Neural cell (in vitro differentiated cells): ENCODE measurements around the gene ICAM2.

Experiments
- EP300 ChIP-seq: fragments of 450-650 bp; conservative IDR thresholded peaks from 2 replicates; pipeline ENCODE4 v1.6.1; 2014; ENCODE audit warnings: antibody characterized with exemption, mild to moderate bottlenecking, moderate library complexity; ENCODE audit not compliant: poor library complexity, severe bottlenecking
- MXI1 ChIP-seq: fragments of 450-650 bp; conservative IDR thresholded peaks from 2 replicates; pipeline ENCODE4 v1.6.1; 2014; ENCODE audit warnings: antibody characterized with exemption, mild to moderate bottlenecking; ENCODE audit not compliant: poor library complexity, severe bottlenecking
- RAD21 ChIP-seq: fragments of 450-650 bp; conservative IDR thresholded peaks from 2 replicates; pipeline ENCODE4 v1.6.1; 2014; ENCODE audit warnings: antibody characterized with exemption, mild to moderate bottlenecking, moderate library complexity
- TF ChIP-seq, protein P1 (sequence below): fragments of 450-650 bp; IDR thresholded peaks from 2 replicates; pipeline ENCODE4 v1.5.1; 2014; ENCODE audit warnings: antibody characterized with exemption, mild to moderate bottlenecking, moderate library complexity; ENCODE audit not compliant: poor library complexity, severe bottlenecking

DNA sequence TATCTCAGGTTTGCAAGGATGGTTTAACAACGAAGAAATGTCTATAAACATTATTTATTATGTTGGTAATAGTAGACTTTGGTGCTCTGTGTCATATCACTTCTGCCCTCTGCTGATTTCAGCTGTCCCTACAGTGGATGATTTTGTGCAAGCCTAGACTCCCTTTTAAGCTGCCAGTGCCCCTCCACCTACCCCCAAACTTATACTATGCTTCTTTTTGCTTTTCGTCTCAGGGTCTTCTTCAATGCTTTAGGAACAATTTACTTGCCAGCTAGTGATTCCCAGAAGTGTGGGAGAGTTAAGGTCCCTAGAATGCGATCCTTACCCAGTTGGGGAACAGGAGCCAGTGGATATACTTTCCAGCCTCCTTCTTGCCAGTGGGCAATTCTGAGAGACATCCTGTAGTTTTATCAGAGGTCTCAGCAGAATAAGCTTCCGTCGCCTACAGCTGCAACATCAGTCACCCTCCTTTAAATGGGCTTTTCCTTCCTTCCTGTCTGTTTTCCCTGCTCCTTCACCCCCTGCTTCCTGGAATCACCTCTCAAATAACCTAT lies 4.1 kb downstream of the ICAM2 start:
- no peak for TF ChIP-seq EP300
- TF ChIP-seq, protein P1, sequence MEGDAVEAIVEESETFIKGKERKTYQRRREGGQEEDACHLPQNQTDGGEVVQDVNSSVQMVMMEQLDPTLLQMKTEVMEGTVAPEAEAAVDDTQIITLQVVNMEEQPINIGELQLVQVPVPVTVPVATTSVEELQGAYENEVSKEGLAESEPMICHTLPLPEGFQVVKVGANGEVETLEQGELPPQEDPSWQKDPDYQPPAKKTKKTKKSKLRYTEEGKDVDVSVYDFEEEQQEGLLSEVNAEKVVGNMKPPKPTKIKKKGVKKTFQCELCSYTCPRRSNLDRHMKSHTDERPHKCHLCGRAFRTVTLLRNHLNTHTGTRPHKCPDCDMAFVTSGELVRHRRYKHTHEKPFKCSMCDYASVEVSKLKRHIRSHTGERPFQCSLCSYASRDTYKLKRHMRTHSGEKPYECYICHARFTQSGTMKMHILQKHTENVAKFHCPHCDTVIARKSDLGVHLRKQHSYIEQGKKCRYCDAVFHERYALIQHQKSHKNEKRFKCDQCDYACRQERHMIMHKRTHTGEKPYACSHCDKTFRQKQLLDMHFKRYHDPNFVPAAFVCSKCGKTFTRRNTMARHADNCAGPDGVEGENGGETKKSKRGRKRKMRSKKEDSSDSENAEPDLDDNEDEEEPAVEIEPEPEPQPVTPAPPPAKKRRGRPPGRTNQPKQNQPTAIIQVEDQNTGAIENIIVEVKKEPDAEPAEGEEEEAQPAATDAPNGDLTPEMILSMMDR: no peak
- TF ChIP-seq RAD21: no peak
- TF ChIP-seq MXI1: no peak
